Stimulated activated CD4-positive, alpha-beta T cell treated with anti-CD3 and anti-CD28 coated beads, Interleukin-15, amount 100 ng/mL, for 1 hour (primary cell): ENCODE data around the gene RNASE1.
"Not testable (repeated sequence)": the region's sequence is repeated elsewhere in the genome, so short reads cannot be mapped to it uniquely, and the experiment has no call there.

Experiments used
- DNase-seq, 2 donors: peaks; one replicate each; pipeline ENCODE4 v3.0.0-alpha.2; 2020; ENCODE audit warnings: low read depth in 1 of 2, low spot score in 1 of 2

The RNASE1 gene

DNA sequence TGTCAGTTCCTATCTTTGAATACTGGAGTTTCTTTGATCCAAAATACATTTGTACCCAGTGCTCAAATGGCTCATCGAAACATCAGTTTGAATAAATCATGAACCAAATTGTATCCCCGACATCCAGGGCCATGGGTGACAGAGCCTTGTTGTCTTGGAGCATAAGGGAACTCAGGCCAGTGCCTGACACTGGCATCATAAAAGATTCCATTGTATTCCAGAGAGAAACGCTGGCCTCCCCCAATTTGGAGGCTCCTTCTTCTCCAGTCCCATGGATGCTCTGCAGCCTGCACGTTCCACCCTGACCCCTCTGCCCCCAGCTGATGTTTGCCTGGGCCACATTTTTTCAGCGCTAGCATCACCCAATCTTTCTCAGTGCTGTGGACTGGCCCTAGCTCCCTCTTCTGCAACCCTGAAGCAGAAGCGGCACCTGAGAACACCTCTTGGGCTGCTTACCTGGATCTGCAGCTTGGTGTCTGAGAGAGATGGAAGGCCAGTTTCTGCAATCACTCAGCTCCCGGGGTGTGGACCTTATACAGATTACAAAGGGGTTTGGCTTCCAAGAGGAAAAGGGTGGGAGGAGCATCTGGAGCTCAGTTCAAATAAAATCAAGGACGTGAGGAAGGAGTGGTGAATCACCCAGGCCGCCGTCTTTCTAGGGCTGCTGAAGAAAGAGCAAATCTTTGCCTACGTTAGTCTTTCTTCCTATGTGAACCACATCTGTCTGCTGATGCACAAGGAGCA lies at the start of gene RNASE1:
Gene RNASE1 (minus strand): TSS at position 504 of the 744 bp plus-strand sequence. CDS start 776 bp downstream, outside the sequence.
- DNase-seq = no peak

DNA sequence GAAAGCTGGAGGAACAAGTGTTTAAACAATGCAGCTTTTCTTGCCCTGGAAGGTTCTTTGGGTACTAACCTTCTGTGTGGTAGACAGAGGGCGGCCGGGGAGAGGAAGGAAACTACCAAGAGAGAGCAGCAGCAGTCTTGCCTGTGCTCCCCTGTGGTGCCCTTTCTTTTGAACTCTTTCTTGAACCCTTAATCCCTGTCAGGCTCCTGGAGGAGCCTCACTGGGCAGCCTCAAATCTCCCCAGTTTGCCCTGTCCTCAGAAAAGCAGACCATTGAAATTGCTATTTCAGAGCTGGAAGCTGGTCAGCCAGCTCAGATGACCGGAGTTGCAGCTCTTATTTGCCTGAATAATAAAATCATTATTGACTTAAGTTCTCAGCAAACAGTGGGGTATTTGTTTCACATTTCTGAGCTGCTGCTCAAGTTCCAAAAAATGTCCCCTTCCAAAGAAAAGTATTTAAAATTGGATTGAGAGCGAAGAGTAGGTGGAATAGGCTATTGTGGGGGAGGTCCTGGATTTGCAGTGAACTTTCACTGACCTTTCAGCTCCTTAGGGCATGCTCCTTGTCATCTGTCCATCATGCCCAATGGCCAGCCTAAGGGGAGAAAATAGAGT lies 46.4 kb upstream of the RNASE1 start:
- no peak for DNase-seq

DNA sequence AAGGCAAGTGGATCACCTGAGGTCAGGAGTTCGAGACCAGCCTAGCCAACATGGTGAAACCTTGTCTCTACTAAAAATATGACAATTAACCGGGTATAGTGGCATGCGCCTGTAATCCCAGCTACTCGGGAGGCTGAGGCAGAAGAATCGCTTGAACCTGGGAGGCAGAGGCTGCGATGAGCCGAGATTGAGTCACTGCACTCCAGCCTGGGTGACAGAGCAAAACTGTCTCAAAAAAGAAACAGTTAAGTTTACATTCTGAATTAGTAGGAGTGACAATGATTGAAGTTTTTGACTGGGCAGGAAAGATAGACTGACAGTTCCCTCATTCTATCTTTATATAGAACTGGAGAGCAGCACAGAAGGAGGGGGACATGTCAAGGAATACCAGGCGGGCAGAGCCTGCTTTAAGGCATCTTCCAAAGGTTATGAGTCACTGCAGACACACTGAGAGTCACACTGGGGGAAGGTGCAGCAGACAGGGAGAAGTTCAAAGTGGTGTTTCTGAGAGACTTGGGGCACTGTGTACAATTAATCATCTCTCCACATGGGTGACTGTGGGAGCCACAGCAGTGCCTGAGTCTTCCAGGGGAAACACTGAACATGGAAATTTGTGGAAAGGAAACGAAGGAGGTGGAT lies 45.8 kb upstream of the RNASE1 start:
- no peak for DNase-seq

DNA sequence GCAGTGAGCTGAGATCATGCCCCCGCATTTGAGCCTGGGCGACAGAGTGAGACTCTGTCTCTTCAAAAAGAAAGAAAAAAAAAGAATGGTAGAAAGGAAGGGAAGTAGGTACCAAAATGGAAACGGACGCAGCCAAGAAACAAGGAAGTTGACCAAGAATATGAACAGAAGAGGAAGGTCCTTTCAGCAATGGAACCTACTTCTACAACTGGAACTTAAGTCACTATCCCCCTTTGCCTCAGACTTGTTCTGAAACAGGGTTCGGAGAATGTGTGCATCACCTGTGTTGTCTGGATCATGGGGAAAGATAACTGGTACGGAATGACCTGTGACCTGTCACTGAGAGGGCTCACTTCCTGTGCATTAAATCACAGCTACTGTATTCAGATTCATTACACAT lies 43.9 kb upstream of the RNASE1 start:
- no peak for DNase-seq

DNA sequence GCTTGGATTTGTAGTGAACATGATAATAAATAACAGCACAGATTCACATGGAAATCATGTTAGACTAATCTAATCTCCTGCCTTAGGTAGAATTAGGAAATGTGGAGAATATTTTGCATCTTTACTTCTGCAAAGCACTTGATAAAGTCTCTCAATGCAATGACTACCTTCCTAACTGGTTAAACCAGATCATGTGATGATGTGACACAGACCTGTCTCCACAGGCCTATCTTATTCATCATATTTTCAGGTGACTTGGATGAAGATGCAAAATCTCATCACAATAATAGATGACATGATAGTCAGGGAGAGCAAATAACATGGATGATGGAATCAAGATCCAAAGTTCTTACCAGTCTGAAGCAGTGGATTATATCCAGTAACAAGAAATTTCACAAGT lies 38.5 kb upstream of the RNASE1 start:
- no peak for DNase-seq

DNA sequence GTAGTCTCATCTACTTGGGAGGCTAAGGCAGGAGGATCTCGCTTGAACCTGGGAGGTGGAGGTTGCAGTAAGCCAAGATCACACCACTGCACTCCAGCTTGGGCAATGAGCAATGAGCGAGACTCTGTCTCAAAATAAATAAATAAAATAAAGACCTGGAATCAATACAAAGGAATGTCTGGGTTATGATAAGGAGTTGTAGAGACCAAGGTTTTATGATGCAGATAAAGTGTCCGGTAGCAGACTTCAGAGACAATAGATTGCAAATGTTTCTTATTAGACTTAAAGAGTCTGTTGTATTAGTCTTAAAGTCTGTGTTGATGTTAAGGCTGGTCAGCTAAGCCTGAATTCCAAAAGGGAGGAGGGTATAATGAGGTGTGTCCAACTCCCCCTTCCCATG lies 35.2 kb upstream of the RNASE1 start:
- DNase-seq = no peak

DNA sequence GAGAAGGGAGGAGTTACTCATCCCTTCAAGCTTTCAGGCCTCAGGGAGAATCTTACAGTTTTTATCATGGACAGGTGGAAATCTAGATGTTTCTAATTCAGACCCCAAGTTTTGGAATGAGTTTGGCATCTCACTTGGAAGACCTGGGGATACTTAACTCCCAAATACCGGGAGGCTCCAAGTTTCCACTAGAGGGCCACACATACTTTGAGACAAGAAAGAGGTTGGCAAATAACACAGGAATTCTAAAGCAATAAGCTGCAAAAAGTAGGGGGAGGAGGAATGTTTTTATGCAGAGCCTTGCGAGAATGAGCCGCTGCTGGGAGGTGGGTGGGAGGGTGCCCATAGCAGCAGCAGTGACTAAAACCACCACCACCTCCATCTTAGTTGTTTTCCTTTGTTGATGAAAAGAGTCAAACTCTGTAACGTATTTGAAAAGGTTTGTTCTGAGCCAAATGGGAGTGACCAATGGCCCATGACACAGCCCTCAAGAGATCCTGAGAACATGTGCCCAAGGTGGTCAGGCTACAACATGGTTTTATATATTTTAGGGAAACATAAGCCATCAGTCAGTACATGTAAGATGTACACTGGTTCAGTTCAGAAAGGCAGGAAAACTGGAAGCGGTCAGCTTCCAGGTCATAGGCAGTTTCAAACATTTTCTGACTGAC lies 34.2 kb upstream of the RNASE1 start:
- no peak for DNase-seq

DNA sequence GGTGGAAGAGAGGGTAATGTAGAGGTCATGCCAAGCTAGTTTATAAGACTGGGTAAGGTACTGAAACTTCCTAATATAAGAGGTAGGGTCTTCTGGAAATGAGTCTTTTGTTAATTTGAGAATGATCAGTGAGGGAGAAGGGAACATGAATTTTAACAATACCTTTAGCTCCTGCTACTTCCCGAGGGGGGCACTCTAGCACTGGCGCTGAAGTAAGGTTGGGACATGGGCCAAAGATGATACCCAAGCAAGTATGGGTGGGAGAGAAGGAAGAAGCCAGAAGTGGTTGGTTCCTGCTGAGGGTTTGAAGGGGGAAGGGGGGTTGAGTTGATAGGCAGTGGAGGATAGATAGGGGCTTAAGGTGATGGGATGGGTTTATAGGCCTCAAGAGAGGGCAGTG lies 32.3 kb upstream of the RNASE1 start:
- DNase-seq = no peak

DNA sequence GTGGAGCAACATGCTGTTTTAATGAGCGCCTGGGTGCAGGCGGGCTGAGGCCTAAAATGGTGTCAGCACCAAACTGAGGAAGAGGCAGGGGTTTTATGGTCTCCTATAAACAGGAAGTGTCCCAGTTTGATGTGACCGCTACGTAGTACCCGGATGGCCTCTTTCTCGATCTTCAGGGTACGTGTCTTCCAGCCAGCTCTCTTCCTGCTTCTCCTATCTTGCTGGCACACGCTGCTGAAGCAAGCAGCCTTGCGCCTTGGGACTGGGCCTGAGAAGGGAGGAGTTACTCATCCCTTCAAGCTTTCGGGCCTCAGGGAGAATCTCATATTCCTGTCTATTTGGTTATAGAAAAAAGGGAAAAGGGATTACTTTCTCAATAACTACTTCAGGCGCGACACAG lies 28.2 kb upstream of the RNASE1 start:
- DNase-seq = no peak

DNA sequence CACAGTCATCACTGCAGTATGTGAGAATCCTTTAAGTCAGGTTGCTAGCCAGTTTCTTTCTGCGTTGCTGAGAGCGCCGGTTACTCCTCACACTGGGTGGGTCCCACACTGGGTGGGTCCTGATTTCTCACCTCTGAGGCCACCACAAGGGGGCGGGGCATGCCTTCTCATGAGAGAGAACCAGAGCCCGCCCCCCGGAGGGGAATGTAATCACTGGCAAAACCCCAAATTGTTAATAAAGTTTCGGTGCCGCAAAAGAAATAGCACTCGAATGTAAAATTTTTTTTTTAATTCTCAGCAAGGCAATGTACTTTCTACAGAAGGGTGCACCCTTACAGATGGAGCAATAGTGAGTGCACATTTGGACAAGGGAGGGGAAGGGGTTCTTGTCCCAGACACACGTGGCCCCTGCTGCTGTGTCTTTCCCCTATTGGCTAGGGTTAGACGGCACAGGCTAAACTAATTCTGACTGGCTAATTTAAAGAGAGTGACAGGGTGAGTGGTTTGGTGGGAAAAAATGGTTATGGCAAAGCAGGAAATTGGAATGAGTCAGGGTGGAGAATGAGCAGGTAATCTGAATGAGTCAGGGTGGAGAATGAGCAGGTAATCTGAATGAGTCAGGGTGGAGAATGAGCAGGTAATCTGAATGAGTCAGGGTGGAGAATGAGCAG lies 25.5 kb upstream of the RNASE1 start:
- DNase-seq = not testable (repeated sequence)

DNA sequence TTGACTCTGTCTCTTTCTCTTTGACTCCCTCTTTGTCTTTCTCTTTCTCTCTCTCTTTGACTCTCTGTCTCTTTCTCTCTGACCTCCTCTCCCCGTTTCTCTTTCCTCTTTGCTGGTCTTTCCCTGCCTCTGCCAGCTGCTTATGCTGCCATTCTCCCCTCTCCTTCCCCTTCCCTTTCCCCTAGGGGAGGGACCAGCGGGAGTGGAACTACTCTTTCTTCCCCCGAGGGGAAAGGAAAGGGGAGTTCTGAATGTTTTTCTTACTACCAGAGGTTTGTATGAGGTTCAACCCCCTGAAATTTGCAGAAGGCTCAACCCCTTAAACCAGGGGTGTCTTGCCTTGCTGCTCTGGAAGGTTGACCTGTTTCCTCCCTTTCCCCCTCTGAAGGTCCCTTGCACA lies 24.7 kb upstream of the RNASE1 start:
- DNase-seq = no peak

DNA sequence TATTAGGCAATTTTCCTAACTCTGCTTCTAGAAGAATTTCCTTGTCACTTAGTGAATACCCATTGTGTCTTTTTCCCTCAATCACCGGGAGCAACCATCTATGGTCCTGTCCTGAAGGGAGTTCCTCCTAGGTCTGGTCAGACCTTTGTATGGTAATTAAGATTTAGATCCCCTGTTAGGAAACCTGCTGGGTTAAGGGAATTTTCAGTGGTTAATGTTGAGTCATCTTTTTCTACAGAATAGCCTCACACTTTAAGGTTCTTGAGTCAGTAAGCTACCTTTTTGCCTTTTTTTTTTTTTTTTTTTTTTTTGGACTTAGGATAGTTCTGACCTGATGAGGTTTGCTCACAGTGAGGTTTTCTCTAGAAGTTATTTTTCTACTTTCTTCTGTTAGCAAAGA lies 24.0 kb upstream of the RNASE1 start:
- not testable (repeated sequence) for DNase-seq

DNA sequence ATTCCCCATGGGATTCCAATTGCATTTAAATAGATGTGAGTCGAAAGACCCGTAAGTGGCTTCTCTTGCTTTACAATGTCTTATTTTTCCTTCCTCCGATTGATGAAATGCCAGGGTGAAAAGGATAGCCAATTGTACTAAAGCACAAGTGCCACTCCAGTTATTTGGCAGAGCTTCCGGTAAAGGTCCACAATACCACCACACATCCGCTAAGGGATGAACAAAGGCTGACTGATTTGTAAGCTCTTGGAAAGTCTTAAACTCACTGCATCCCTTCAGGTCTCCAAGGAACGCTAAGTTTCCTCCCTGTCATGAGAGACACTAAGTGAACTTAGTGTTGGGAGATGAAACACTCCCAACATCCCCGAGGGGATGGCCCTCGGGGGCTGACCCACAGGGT lies 21.2 kb upstream of the RNASE1 start:
- DNase-seq = no peak

DNA sequence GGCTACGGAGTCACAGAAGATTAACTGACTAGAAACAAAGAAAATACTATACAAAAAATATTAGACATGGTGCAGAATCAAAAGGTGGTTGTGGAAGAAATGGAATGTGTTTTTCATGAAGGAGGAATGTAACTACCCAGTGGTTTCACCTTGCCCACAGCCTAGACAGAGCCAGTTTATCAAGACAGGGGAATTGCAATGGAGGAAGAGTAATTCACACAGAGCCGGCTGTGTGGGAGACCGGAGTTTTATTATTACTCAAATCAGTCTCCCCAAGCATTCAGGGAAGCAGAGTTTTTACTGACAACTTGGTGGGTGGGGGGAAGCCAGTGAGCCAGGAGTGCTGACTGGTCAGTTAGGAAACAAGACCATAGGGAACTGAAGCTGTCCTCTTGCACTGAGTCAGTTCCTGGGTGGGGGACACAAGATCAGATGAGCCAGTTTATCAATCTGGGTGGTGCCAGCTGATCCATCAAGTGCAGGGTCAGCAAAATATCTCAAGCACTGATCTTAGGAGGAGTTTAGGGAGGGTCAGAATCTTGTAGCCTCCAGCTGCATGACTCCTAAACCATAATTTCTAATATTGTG lies 19.0 kb upstream of the RNASE1 start:
- not testable (repeated sequence) for DNase-seq

DNA sequence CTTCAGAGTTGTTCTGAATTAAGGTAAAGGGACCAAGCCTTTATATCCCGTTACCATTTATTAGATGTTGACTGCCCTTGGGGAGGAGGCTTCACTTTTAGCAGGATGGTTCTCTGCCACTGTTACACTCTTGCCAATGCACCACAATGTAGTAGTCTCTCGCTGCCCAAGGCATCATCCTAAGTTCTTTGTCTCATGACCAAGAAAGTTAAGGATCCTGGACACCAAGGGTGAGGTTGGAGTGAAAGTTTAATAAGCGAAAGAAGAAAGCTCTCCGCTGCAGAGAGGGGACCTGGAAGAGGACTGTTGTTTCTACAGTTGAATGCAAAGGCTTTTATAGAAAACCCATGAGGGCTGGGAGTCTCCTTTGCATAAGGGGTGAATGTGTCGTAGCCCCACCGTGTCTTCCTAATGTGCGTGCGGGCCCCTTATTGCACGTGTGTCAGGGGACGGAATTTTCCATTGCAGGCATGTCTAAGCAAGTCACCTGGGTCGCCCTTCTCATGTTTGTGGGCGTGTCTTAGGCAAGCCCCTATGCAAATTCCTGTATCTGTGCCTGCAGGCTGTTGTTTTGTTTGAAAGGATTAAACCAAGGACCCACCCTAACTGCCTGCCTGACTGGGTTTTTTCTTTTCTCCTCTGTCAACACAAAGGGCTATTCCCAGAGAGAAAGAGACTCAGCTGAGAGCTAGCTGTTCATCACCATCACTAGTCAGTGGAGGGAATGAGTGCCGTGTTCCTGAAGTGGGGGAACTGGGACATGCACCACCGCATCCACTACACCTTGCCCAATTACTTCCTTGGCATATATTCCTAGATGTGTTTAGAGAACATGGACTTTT lies 17.6 kb upstream of the RNASE1 start:
- DNase-seq = no peak

DNA sequence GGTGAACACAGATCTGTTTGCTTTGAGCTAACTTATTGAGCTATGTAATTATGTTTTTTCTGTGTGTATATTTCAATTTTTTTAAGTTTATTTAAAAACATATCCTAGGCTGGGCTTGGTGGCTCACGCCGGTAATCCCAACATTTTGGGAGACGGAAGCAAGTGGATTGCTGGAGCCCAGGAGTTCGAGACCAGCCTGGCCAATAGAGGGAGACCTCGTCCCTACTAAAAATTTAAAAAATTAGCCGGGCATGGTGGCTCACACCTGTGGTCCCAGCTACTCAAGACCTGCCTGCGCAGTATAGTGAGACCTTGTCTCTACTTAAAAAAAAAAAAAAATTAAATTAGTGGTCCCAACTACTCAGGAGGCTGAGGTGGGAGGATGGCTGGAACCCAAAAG lies 16.2 kb upstream of the RNASE1 start:
- no peak for DNase-seq

DNA sequence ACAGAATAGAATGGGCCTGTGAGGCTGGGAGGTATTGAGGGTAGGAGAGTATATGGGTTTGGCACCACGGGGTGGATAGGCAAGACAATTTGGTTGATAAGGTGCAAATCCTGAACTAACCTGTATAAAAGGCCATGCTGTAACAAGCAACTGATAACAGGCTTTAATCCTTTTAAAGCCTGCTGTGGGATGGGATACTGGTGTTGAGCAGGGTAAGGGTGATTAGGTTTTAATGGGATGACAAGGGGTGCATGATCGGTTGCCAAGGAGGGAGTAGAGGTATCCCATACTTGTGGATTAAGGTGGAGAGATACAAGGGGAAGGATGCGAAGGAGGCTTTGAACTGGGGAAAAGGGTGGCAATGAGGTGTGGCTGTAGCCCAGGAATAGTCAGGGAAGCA lies 13.3 kb upstream of the RNASE1 start:
- DNase-seq = not testable (repeated sequence)

DNA sequence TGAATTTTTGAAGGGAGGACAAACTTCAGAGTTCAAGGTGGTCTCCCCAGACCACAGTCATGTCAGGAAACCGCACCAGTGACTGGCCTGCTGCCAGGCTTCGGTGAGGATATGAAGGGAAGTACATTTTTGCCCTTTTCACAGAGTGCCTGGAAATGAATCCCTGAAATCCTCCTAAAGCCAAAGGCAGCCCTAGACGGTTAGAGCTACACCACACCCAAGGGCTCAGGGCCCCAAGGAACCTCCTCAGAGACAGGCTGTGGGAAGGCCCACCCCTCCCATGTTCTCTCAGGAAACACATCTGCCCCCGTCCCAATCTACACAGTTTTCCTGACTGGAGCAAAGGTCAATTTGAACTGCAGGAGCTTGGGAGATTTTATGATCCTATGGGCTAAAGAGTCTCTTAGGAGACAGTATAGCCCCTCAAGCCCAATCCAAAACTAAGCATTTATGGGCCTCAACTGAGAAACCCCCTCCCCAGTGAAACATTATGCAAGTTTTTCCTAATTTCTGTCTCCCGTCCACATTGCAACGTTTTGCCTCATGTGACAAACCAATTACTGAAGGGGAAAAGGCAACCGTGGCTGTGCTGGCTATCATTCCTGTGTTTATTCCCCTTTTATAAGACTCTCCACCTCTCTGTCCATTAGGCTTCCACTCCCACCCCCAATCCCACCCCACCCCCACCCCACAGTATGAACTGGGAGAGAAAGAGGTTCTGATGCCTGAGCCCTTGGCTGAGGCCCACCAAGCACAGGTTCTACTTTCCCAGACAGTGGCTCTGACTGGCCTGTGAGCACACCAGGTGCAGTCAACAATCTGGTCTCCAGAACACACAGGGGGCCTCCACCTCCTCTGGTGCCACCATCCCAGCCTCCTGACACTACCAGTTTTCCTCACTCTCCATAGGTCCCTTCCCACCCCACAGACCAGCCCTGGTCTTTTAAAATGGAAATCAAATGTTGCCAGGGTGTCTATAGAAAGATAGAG lies 9.6 kb upstream of the RNASE1 start:
- DNase-seq = no peak

DNA sequence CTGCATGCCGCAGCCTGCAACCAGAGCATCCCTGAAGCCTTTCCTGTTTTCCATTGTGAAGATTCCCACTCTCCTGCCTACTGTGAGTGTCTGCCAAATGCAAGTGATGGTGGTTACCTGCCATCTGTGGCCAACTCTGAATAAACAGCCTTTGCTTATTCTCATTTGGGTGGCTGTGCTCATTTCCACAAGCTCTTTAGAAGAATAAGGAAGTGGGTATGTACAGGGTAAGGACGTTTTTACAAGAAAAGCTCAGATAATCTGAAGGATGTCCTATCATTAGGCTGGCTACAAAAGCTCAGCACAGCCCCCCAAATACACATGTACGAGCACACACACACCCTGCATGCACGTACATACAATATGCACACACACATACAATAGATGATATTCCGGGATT lies 7.3 kb upstream of the RNASE1 start:
- no peak for DNase-seq
